WTC11 (cell line): ENCODE results near the gene GRM1. TPM values are rescaled to one million over a fixed set of nuclear protein-coding genes. Genes with fewer than 3 reads are reported as not detected.

Source experiments
- ATAC-seq: fragments of 200-7000 bp; cut with Tn5 transposase; 2 replicates; pipeline ENCODE4 v1.10.0; 2021; ENCODE audit warnings: mild to moderate bottlenecking, moderate library complexity
- CTCF ChIA-PET: fragments of 300-600 bp; sonication (Branson Sonifier 250); formaldehyde crosslinking; loops from one replicate; lab custom pipeline; 2021; ENCODE audit warnings: antibody characterized with exemption; lab: Charles Lee
- POLR2A ChIA-PET: fragments of 350-600 bp; sonication (Branson Sonifier 250); formaldehyde crosslinking; loops from one replicate; lab custom pipeline; 2021; ENCODE audit warnings: antibody characterized with exemption; lab: Charles Lee
- DNase-seq: peaks from one replicate; pipeline ENCODE4 v3.0.0; 2021; ENCODE audit warnings: low spot score
- H3K27ac Mint-ChIP-seq: 2 replicates; pipeline ENCODE4 v1.8.0; 2021; ENCODE audit warnings: mixed read lengths
- H3K27me3 Mint-ChIP-seq: 2 replicates; pipeline ENCODE4 v1.8.0; 2021; ENCODE audit warnings: low read depth, mild to moderate bottlenecking, moderate library complexity, mixed read lengths
- H3K36me3 Mint-ChIP-seq: 2 replicates; pipeline ENCODE4 v1.8.0; 2021; ENCODE audit warnings: mixed read lengths
- H3K4me1 Mint-ChIP-seq: 2 replicates; pipeline ENCODE4 v1.8.0; 2022; ENCODE audit warnings: mixed read lengths
- H3K4me3 Mint-ChIP-seq: 2 replicates; pipeline ENCODE4 v1.8.0; 2021; ENCODE audit warnings: mild to moderate bottlenecking, moderate library complexity, mixed read lengths
- H3K9me3 Mint-ChIP-seq: 2 replicates; pipeline ENCODE4 v1.8.0; 2021; ENCODE audit warnings: mixed read lengths
- ESRRA ChIP-seq: sonication (generic); formaldehyde crosslinking; IDR thresholded peaks from 2 replicates; pipeline ENCODE4 v1.8.1; 2022; ENCODE audit warnings: mild to moderate bottlenecking, missing genetic modification reagents, borderline replicate concordance
- ETV6 ChIP-seq: sonication (generic); formaldehyde crosslinking; IDR thresholded peaks from 2 replicates; pipeline ENCODE4 v1.8.1; 2022; ENCODE audit warnings: mild to moderate bottlenecking, missing genetic modification reagents
- FOXP1 ChIP-seq: sonication (generic); formaldehyde crosslinking; IDR thresholded peaks from 2 replicates; pipeline ENCODE4 v1.8.0; 2022; ENCODE audit warnings: missing genetic modification reagents, mild to moderate bottlenecking, moderate library complexity, borderline replicate concordance
- GABPB1 ChIP-seq: sonication (generic); formaldehyde crosslinking; IDR thresholded peaks from 2 replicates; pipeline ENCODE4 v1.8.1; 2023; ENCODE audit warnings: mild to moderate bottlenecking, missing genetic modification reagents
- SOX15 ChIP-seq: fragments of 250-450 bp; sonication (Bioruptor Pico); IDR thresholded peaks from 2 replicates; pipeline ENCODE4 v1.9.0; 2021; ENCODE audit warnings: mild to moderate bottlenecking
- ZNF121 ChIP-seq: sonication (generic); formaldehyde crosslinking; IDR thresholded peaks from 2 replicates; pipeline ENCODE4 v1.8.0; 2023; ENCODE audit warnings: missing genetic modification reagents
- ZNF263 ChIP-seq: sonication (generic); formaldehyde crosslinking; IDR thresholded peaks from 2 replicates; pipeline ENCODE4 v1.8.1; 2022; ENCODE audit warnings: low read depth, mild to moderate bottlenecking, moderate library complexity, missing genetic modification reagents
- total RNA-seq: library from RNA; stranded (reverse); gene quantifications from 3 replicates; pipeline ENCODE4 v1.2.3, GENCODE V29; 2021
- TF ChIP-seq, protein P1 (sequence below): sonication (generic); formaldehyde crosslinking; IDR thresholded peaks from 2 replicates; pipeline ENCODE4 v1.8.1; 2022; ENCODE audit warnings: mild to moderate bottlenecking, moderate library complexity, missing genetic modification reagents
- TF ChIP-seq, protein P2 (sequence below): fragments of 200-600 bp; IDR thresholded peaks from 2 replicates; pipeline ENCODE4 v1.8.0; 2022; ENCODE audit warnings: antibody characterized with exemption
- TF ChIP-seq, protein P3 (sequence below): fragments of 250-450 bp; sonication (Bioruptor Pico); IDR thresholded peaks from 2 replicates; pipeline ENCODE4 v1.8.0; 2021; ENCODE audit warnings: mild to moderate bottlenecking
- TF ChIP-seq, protein P4 (sequence below): sonication (generic); formaldehyde crosslinking; IDR thresholded peaks from 2 replicates; pipeline ENCODE4 v1.8.0; 2023; ENCODE audit warnings: missing genetic modification reagents, mild to moderate bottlenecking, borderline replicate concordance
- TF ChIP-seq, protein P5 (sequence below): fragments of 250-450 bp; sonication (Bioruptor Pico); IDR thresholded peaks from 2 replicates; pipeline ENCODE4 v1.9.0; 2021; ENCODE audit warnings: mild to moderate bottlenecking
- TF ChIP-seq, protein P6 (sequence below): sonication (generic); formaldehyde crosslinking; IDR thresholded peaks from 2 replicates; pipeline ENCODE4 v1.8.1; 2023; ENCODE audit warnings: mild to moderate bottlenecking, missing genetic modification reagents

Gene GRM1
- total RNA-seq, 1 experiment from 2014 or later: 0.46 TPM

DNA sequence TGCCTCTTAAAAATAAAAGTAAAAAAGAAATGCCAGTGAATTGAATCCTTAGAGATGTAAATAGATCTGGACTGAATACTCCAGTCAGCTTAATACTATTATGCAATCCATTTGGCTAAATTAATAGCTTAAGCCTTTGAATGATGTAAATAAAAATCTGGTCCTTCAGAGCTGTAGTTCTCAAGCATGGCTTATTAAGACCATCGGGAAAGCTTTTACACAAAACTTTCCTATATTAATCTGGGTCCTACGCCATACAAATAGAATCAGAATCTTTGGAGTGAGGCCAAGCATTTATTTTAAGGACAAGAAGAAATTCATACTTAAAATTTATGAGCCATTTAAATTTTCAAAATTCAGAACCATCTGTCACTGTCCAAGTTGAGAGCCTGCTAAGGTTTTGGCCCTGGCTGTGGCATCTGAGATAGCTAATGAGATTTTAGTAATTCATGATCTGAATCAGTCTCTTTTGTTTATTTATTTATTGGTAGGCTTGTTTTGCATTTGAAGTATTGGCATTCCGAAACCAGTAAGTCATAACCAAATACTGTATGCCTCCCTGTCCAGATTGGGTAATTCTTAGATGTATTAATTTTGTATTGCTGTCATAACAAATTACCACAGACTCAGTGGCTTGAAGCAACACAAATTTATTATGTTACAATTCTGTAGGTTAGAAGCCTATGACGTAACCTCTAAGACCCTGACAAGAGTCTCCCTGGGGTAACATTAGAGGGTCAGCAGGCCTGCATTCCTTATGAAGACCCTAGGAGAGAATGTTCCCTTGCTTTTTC lies 286.7 kb downstream of the GRM1 start (continued):
- TF ChIP-seq, protein P1, sequence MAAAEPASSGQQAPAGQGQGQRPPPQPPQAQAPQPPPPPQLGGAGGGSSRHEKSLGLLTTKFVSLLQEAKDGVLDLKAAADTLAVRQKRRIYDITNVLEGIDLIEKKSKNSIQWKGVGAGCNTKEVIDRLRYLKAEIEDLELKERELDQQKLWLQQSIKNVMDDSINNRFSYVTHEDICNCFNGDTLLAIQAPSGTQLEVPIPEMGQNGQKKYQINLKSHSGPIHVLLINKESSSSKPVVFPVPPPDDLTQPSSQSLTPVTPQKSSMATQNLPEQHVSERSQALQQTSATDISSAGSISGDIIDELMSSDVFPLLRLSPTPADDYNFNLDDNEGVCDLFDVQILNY (CRISPR knock-in tag): no peak
- TF ChIP-seq, protein P2, sequence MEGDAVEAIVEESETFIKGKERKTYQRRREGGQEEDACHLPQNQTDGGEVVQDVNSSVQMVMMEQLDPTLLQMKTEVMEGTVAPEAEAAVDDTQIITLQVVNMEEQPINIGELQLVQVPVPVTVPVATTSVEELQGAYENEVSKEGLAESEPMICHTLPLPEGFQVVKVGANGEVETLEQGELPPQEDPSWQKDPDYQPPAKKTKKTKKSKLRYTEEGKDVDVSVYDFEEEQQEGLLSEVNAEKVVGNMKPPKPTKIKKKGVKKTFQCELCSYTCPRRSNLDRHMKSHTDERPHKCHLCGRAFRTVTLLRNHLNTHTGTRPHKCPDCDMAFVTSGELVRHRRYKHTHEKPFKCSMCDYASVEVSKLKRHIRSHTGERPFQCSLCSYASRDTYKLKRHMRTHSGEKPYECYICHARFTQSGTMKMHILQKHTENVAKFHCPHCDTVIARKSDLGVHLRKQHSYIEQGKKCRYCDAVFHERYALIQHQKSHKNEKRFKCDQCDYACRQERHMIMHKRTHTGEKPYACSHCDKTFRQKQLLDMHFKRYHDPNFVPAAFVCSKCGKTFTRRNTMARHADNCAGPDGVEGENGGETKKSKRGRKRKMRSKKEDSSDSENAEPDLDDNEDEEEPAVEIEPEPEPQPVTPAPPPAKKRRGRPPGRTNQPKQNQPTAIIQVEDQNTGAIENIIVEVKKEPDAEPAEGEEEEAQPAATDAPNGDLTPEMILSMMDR: no peak
- TF ChIP-seq, protein P3, sequence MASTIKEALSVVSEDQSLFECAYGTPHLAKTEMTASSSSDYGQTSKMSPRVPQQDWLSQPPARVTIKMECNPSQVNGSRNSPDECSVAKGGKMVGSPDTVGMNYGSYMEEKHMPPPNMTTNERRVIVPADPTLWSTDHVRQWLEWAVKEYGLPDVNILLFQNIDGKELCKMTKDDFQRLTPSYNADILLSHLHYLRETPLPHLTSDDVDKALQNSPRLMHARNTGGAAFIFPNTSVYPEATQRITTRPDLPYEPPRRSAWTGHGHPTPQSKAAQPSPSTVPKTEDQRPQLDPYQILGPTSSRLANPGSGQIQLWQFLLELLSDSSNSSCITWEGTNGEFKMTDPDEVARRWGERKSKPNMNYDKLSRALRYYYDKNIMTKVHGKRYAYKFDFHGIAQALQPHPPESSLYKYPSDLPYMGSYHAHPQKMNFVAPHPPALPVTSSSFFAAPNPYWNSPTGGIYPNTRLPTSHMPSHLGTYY (CRISPR knock-in tag): no peak
- TF ChIP-seq GABPB1 (CRISPR knock-in tag) (no peak), FOXP1 (CRISPR knock-in tag) (no peak), SOX15 (CRISPR knock-in tag) (no peak)
- TF ChIP-seq, protein P4, sequence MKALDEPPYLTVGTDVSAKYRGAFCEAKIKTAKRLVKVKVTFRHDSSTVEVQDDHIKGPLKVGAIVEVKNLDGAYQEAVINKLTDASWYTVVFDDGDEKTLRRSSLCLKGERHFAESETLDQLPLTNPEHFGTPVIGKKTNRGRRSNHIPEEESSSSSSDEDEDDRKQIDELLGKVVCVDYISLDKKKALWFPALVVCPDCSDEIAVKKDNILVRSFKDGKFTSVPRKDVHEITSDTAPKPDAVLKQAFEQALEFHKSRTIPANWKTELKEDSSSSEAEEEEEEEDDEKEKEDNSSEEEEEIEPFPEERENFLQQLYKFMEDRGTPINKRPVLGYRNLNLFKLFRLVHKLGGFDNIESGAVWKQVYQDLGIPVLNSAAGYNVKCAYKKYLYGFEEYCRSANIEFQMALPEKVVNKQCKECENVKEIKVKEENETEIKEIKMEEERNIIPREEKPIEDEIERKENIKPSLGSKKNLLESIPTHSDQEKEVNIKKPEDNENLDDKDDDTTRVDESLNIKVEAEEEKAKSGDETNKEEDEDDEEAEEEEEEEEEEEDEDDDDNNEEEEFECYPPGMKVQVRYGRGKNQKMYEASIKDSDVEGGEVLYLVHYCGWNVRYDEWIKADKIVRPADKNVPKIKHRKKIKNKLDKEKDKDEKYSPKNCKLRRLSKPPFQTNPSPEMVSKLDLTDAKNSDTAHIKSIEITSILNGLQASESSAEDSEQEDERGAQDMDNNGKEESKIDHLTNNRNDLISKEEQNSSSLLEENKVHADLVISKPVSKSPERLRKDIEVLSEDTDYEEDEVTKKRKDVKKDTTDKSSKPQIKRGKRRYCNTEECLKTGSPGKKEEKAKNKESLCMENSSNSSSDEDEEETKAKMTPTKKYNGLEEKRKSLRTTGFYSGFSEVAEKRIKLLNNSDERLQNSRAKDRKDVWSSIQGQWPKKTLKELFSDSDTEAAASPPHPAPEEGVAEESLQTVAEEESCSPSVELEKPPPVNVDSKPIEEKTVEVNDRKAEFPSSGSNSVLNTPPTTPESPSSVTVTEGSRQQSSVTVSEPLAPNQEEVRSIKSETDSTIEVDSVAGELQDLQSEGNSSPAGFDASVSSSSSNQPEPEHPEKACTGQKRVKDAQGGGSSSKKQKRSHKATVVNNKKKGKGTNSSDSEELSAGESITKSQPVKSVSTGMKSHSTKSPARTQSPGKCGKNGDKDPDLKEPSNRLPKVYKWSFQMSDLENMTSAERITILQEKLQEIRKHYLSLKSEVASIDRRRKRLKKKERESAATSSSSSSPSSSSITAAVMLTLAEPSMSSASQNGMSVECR (CRISPR knock-in tag): no peak

DNA sequence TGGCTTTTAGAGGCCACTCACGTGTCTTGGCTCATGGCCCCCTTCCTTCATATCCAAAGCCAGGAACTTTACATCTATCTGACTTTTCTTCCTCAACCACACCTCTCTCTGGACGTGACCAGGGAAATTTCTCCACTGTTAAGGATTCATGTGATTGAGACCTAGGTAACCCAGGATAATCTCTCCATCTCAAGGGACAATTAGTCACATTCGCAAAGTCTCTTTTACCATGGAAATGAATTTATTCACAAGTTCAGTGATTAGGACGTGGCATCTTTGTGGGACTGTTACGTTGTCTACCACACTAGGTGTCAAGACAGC lies 287.3 kb downstream of the GRM1 start:
- ChIA-PET POLR2A (no interaction called here), CTCF (no interaction called here)
- DNase-seq (no peak), ATAC-seq (no peak)
- peaks cover 12% of the 10 kb centered on the region for H3K9me3 Mint-ChIP-seq
- no peaks in the 10 kb centered on the region for H3K36me3 Mint-ChIP-seq
- H3K4me1 Mint-ChIP-seq: no peaks in the 10 kb centered on the region
- H3K27ac Mint-ChIP-seq: no peak overlapping the region
- no peaks in the 10 kb centered on the region for H3K27me3 Mint-ChIP-seq
- no peak overlapping the region for H3K4me3 Mint-ChIP-seq
- TF ChIP-seq ETV6 (CRISPR knock-in tag): no peak
- TF ChIP-seq, protein P5, sequence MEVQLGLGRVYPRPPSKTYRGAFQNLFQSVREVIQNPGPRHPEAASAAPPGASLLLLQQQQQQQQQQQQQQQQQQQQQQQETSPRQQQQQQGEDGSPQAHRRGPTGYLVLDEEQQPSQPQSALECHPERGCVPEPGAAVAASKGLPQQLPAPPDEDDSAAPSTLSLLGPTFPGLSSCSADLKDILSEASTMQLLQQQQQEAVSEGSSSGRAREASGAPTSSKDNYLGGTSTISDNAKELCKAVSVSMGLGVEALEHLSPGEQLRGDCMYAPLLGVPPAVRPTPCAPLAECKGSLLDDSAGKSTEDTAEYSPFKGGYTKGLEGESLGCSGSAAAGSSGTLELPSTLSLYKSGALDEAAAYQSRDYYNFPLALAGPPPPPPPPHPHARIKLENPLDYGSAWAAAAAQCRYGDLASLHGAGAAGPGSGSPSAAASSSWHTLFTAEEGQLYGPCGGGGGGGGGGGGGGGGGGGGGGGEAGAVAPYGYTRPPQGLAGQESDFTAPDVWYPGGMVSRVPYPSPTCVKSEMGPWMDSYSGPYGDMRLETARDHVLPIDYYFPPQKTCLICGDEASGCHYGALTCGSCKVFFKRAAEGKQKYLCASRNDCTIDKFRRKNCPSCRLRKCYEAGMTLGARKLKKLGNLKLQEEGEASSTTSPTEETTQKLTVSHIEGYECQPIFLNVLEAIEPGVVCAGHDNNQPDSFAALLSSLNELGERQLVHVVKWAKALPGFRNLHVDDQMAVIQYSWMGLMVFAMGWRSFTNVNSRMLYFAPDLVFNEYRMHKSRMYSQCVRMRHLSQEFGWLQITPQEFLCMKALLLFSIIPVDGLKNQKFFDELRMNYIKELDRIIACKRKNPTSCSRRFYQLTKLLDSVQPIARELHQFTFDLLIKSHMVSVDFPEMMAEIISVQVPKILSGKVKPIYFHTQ (CRISPR knock-in tag): no peak
- TF ChIP-seq GABPB1 (CRISPR knock-in tag): no peak
- TF ChIP-seq SOX15 (CRISPR knock-in tag): no peak
- no peak for TF ChIP-seq ZNF121
- TF ChIP-seq, protein P6, sequence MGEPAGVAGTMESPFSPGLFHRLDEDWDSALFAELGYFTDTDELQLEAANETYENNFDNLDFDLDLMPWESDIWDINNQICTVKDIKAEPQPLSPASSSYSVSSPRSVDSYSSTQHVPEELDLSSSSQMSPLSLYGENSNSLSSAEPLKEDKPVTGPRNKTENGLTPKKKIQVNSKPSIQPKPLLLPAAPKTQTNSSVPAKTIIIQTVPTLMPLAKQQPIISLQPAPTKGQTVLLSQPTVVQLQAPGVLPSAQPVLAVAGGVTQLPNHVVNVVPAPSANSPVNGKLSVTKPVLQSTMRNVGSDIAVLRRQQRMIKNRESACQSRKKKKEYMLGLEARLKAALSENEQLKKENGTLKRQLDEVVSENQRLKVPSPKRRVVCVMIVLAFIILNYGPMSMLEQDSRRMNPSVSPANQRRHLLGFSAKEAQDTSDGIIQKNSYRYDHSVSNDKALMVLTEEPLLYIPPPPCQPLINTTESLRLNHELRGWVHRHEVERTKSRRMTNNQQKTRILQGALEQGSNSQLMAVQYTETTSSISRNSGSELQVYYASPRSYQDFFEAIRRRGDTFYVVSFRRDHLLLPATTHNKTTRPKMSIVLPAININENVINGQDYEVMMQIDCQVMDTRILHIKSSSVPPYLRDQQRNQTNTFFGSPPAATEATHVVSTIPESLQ (CRISPR knock-in tag): no peak
- TF ChIP-seq, protein P2: no peak
- no peak for TF ChIP-seq ZNF263
- TF ChIP-seq ESRRA (CRISPR knock-in tag): no peak
- TF ChIP-seq, protein P4 (CRISPR knock-in tag): no peak
